ENCODE results near the gene ACYP2. TPM values are rescaled to one million over a fixed set of nuclear protein-coding genes. Genes with fewer than 3 reads are reported as not detected.
"Not testable (repeated sequence)": the region's sequence is repeated elsewhere in the genome, so short reads cannot be mapped to it uniquely, and the experiment has no call there.

The ACYP2 gene
- total RNA-seq, 3 donors from 2014 or later, result 19.3 to 39.2 (median 27.8) TPM

DNA sequence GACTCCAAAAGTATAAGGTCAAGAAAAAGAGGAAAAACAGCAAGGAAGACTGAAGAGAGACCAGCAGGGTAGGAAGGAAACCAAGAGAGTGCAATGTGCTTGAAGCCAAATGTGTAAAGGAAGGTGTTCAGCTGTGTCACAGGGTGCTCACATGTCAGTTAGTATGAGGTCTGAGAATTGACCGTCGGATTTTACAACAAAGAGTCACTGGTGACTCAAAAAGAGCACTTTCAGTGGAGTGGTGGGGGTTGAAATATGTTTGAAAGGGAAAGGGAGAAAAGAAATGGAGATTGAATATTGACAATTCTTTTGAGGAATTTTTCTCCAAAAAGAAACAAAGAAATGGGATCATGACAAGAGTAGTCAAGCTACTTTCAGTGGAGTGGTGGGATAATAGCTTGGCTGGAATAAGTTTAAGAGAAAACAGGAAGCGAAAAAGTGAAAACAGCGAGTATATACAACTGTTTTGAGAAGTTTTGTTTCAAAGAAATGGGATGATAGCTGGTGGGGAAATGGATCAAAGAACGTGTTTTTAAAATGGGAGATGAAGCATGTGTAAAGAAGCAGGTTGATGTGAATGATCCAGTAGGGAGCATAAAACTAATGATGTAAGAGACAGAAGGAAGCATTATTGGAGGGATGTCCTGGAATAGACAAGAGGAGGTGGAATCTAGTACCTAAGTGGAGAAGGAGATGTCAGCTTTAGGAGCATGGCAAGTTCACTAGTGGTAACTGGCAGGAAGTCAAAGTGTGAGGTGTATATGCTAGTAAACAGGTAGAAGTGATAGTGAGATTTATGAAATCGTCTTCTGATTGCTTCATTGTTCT, 144.2 kb downstream of the ACYP2 start:
- H3K9me3 ChIP-seq, result peaks cover 0 to 2% of the 10 kb centered on the region in 2 donors
- intact Hi-C loops (cut with DNase I; ENCODE audit: low total_unique reads), result no loop called here
- no peak for DNase-seq (ENCODE audit: low spot score in 2 of 2)
- no peak overlapping the region for H3K4me3 ChIP-seq
- no peak overlapping the region for H3K27ac ChIP-seq
- H3K27me3 ChIP-seq, result no peaks in the 10 kb centered on the region
- no peaks in the 10 kb centered on the region for H3K4me1 ChIP-seq
- no peaks in the 10 kb centered on the region for H3K36me3 ChIP-seq
- TF ChIP-seq POLR2AphosphoS5 (IDR thresholded peaks at IDR 0.05), result no peak
- TF ChIP-seq, protein P1, sequence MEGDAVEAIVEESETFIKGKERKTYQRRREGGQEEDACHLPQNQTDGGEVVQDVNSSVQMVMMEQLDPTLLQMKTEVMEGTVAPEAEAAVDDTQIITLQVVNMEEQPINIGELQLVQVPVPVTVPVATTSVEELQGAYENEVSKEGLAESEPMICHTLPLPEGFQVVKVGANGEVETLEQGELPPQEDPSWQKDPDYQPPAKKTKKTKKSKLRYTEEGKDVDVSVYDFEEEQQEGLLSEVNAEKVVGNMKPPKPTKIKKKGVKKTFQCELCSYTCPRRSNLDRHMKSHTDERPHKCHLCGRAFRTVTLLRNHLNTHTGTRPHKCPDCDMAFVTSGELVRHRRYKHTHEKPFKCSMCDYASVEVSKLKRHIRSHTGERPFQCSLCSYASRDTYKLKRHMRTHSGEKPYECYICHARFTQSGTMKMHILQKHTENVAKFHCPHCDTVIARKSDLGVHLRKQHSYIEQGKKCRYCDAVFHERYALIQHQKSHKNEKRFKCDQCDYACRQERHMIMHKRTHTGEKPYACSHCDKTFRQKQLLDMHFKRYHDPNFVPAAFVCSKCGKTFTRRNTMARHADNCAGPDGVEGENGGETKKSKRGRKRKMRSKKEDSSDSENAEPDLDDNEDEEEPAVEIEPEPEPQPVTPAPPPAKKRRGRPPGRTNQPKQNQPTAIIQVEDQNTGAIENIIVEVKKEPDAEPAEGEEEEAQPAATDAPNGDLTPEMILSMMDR (IDR thresholded peaks at IDR 0.05), result no peak
- TF ChIP-seq POLR2A (IDR thresholded peaks at IDR 0.05), result no peak

DNA sequence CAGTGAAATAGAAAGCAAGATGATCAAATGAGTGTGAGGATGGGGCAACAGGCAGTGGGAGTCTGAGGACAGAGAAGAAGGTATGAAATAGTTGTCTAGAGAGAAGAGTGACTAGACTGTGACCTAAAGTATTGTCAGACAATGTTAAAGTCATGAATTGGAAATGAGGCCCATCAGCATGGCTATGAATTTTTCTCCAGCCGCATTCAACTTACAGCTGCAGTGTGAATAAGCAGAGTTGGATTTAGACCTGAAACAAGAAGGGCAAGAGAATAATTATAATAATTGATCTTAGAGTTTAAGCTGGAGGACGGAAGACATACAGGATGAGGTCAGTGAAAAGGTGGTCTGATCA, 144.8 kb downstream of the ACYP2 start:
- H3K9me3 ChIP-seq, result peaks cover 0 to 8% of the 10 kb centered on the region in 2 donors
- no peak for DNase-seq (ENCODE audit: low spot score in 2 of 2)
- TF ChIP-seq, protein P1 (IDR thresholded peaks at IDR 0.05), result no peak
- TF ChIP-seq POLR2A (IDR thresholded peaks at IDR 0.05) (no peak), POLR2AphosphoS5 (IDR thresholded peaks at IDR 0.05) (no peak)
- H3K4me1 ChIP-seq, result no peaks in the 10 kb centered on the region
- H3K4me3 ChIP-seq, result no peak overlapping the region
- H3K27ac ChIP-seq, result no peak overlapping the region
- no peaks in the 10 kb centered on the region for H3K36me3 ChIP-seq
- no peaks in the 10 kb centered on the region for H3K27me3 ChIP-seq
- intact Hi-C loops (cut with DNase I; ENCODE audit: low total_unique reads), result no loop called here

DNA sequence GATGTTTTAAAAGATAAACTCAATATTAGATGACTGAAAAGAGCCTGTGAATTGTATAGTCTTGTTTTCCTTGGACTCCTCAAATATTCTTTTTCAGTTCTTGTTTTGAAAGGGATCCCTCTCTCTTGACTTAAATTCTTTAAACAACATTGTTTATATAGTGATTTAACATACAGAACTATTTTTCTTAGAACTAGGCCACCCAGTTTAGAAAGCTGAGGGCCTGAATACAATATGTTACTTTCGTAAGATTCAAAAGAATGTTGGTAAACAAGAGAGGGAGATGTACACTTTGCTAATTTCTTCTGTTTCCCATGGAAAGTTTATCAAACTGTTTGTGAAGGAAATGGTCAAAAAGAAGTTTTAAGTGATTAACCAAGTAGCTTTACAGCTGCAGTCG, 146.1 kb downstream of the ACYP2 start:
- Histone ChIP-seq H3K9me3 (peaks cover 0 to 10% of the 10 kb centered on the region in 2 donors), H3K27ac (no peak overlapping the region), H3K36me3 (no peaks in the 10 kb centered on the region), H3K4me1 (no peaks in the 10 kb centered on the region), H3K27me3 (no peaks in the 10 kb centered on the region), H3K4me3 (no peak overlapping the region)
- DNase-seq (ENCODE audit: low spot score in 2 of 2), result no peak
- TF ChIP-seq POLR2AphosphoS5 (IDR thresholded peaks at IDR 0.05) (no peak), POLR2A (IDR thresholded peaks at IDR 0.05) (no peak)
- TF ChIP-seq, protein P1 (IDR thresholded peaks at IDR 0.05), result no peak
- intact Hi-C loops (cut with DNase I; ENCODE audit: low total_unique reads), result no loop called here

DNA sequence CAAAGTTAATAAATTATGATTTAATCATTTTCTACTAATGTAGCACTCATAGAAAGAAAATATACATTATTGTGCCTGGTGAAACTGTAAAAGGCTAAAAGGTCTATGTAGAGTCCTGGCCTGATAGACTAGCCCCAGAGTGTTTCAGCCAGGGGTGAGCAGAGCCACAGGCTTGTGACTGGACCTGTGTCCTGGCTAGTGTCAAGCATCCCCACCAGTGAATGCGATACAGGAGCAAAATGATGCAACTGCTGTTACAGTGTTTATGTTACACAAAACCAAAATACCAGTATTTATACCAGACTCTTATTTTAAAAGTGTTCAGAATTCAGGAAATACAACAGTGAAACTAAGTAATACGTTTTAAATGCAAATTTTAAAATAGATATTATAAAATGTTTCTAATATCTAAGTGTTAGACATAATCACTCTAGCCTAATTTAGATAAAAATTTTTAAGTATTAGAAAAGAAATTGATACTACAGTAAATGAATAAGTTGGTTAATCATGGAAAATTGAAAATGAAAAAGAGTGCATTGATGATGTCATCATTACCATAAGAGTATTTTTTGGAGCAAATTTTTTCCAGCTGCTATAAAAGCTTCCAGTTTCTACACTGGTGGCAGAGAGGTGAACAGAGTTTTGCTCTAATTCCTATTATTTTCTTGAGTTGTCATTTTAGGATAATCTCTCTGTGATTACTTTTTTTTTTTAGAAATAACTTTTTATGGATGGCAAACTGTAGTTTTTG, 146.8 kb downstream of the ACYP2 start:
- Histone ChIP-seq H3K27me3 (no peaks in the 10 kb centered on the region), H3K9me3 (peaks cover 0 to 10% of the 10 kb centered on the region in 2 donors), H3K4me1 (no peaks in the 10 kb centered on the region), H3K27ac (no peak overlapping the region), H3K4me3 (no peak overlapping the region), H3K36me3 (no peaks in the 10 kb centered on the region)
- intact Hi-C loops (cut with DNase I; ENCODE audit: low total_unique reads), result no loop called here
- TF ChIP-seq, protein P1 (IDR thresholded peaks at IDR 0.05), result no peak
- TF ChIP-seq POLR2A (IDR thresholded peaks at IDR 0.05) (no peak), POLR2AphosphoS5 (IDR thresholded peaks at IDR 0.05) (no peak)
- DNase-seq (ENCODE audit: low spot score in 2 of 2), result no peak

DNA sequence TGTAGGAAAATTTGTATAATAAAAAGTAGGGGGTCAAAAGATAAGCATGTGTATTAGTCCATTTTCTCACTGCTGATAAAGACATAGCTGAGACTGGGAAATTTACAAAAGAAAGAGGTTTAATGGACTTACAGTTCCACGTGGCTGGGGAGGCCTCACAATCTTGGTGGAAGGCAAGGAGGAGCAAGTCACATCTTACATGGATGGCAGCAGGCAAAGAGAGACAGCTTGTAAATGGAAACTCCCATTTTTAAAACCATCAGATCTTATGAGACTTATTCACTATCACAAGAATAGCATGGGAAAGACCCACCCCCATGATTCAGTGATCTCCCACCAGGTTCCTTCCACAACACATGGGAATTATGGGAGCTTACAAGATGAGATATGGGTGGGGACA, 149.7 kb downstream of the ACYP2 start:
- H3K9me3 ChIP-seq; H3K4me1 ChIP-seq; DNase-seq (ENCODE audit: low spot score in 2 of 2); intact Hi-C loops (cut with DNase I; ENCODE audit: low total_unique reads); H3K27ac ChIP-seq; H3K4me3 ChIP-seq; H3K36me3 ChIP-seq; H3K27me3 ChIP-seq: not testable (repeated sequence)
